Erythroblast (primary cell): ENCODE data around the gene MIS12.

ENCODE experiments used
- DNase-seq, 2 experiments: peaks; one replicate each; lab custom pipeline; 2025; lab: John Stamatoyannopoulos, UW
- GATA1 ChIP-seq: IDR thresholded peaks from 2 replicates; pipeline ENCODE4 v1.6.1; 2011; ENCODE audit warnings: low read depth, mild to moderate bottlenecking, control low read depth, low read length, moderate library complexity
- POLR2A ChIP-seq: IDR thresholded peaks from 2 replicates; pipeline ENCODE4 v1.6.1; 2011; ENCODE audit warnings: mild to moderate bottlenecking, low read length

Gene MIS12

GRCh38 chr17:5509482-5509881, 23.1 kb downstream of the MIS12 start:
- TF ChIP-seq GATA1 (no peak), POLR2A (no peak)
- no peak for DNase-seq

- TF ChIP-seq GATA1 = no peak
- no peak for TF ChIP-seq POLR2A
- DNase-seq = no peak
Measured at GRCh38 chr17:5510771-5511170, 24.4 kb downstream of the MIS12 start.

GRCh38 chr17:5511401-5512225, 25.2 kb downstream of the MIS12 start:
- DNase-seq = no peak
- no peak for TF ChIP-seq GATA1
- no peak for TF ChIP-seq POLR2A

GRCh38 chr17:5513628-5514027, 27.3 kb downstream of the MIS12 start:
- DNase-seq = no peak

GRCh38 chr17:5514976-5515375, 28.6 kb downstream of the MIS12 start:
- no peak for DNase-seq
- TF ChIP-seq POLR2A (no peak), GATA1 (no peak)

More at GRCh38 chr17:5513628-5514027, 27.3 kb downstream of the MIS12 start:
- no peak for TF ChIP-seq POLR2A
- no peak for TF ChIP-seq GATA1

- TF ChIP-seq POLR2A (no peak), GATA1 (no peak)
- no peak for DNase-seq
Measured at GRCh38 chr17:5516060-5516792, 29.9 kb downstream of the MIS12 start.

GRCh38 chr17:5522476-5522875, 36.1 kb downstream of the MIS12 start:
- DNase-seq = no peak
- no peak for TF ChIP-seq GATA1
- TF ChIP-seq POLR2A = no peak

GRCh38 chr17:5523249-5523648, 36.9 kb downstream of the MIS12 start:
- no peak for TF ChIP-seq GATA1

GRCh38 chr17:5526821-5527598, 40.6 kb downstream of the MIS12 start:
- peak in 1 of 2 experiments; percentile 62 for DNase-seq
- TF ChIP-seq POLR2A (no peak), GATA1 (no peak)

More at GRCh38 chr17:5523249-5523648, 36.9 kb downstream of the MIS12 start:
- DNase-seq = no peak

- TF ChIP-seq GATA1 (no peak), POLR2A (no peak)
Measured at GRCh38 chr17:5527601-5528250, 41.4 kb downstream of the MIS12 start.

GRCh38 chr17:5530265-5531084, 44.1 kb downstream of the MIS12 start:
- no peak for DNase-seq
- no peak for TF ChIP-seq GATA1
- TF ChIP-seq POLR2A = no peak

More at GRCh38 chr17:5527601-5528250, 41.4 kb downstream of the MIS12 start:
- no peak for DNase-seq

GRCh38 chr17:5531085-5531418, 44.7 kb downstream of the MIS12 start:
- no peak for DNase-seq
- TF ChIP-seq POLR2A = no peak
- no peak for TF ChIP-seq GATA1

- TF ChIP-seq GATA1 (no peak), POLR2A (no peak)
Measured at GRCh38 chr17:5532581-5532980, 46.2 kb downstream of the MIS12 start.

More at GRCh38 chr17:5532581-5532980, 46.2 kb downstream of the MIS12 start:
- no peak for DNase-seq
